Keratinocyte (primary cell): ENCODE measurements around the gene DENND4A.

Experiments
- CTCF ChIP-seq, 3 experiments: IDR thresholded peaks in 1 of 3; conservative IDR thresholded peaks in 1 of 3; optimal IDR thresholded peaks in 1 of 3; 2 replicates in 2 of 3; 3 replicates in 1 of 3; pipeline versions ENCODE3 to v1.5.1; 2011; ENCODE audit warnings: low read length in 3 of 3, mild to moderate bottlenecking in 3 of 3, moderate library complexity in 2 of 3, control low read depth in 1 of 3, inconsistent platforms in 1 of 3; ENCODE audit not compliant: insufficient read depth in 2 of 3; ENCODE audit errors: extremely low read depth in 1 of 3
- EZH2 ChIP-seq: IDR thresholded peaks from one replicate; pipeline ENCODE4 v1.6.1; 2012; ENCODE audit warnings: inconsistent platforms, mild to moderate bottlenecking, low read length, moderate library complexity

- TF ChIP-seq CTCF (optimal IDR thresholded peaks at IDR 0.05 in 1 of 3, IDR thresholded peaks at IDR 0.05 in 1 of 3, conservative IDR thresholded peaks at IDR 0.05 in 1 of 3; ENCODE audit: extremely low read depth in 1 of 3, insufficient read depth in 2 of 3, low read length in 3 of 3) = no peak
- TF ChIP-seq EZH2 = no peak
Measured at GRCh38 chr15:65801229-65801805, 9.2 kb upstream of the DENND4A start.
